Stimulated activated naive CD8-positive, alpha-beta T cell treated with anti-CD3 and anti-CD28 coated beads, Interleukin-15, Interleukin-2, amounts not matched to agents 100 U/mL and 50 U/mL, for 24 hours (primary cell): ENCODE results near the gene HAL.
"Not testable (repeated sequence)": the region's sequence is repeated elsewhere in the genome, so short reads cannot be mapped to it uniquely, and the experiment has no call there.

Experiments
- ATAC-seq: fragments of 150-1000 bp; cut with Tn5 transposase; one replicate; pipeline ENCODE4 v1.10.0; 2021
- DNase-seq: peaks from one replicate; pipeline ENCODE4 v3.0.0; 2021

HAL gene

GRCh38 chr12:95975491-95975890 is 20.7 kb downstream of the HAL start:
- DNase-seq (no peak), ATAC-seq (no peak)

GRCh38 chr12:95974358-95974757 is 21.8 kb downstream of the HAL start:
- no peak for DNase-seq
- no peak for ATAC-seq

GRCh38 chr12:95972832-95973456 is 23.2 kb downstream of the HAL start:
- no peak for DNase-seq
- ATAC-seq, result no peak

GRCh38 chr12:95970905-95971304 is 25.2 kb downstream of the HAL start:
- no peak for DNase-seq
- ATAC-seq, result no peak

- DNase-seq, ATAC-seq: not testable (repeated sequence)
Measured at GRCh38 chr12:95969116-95969515, 27.0 kb downstream of the HAL start.

GRCh38 chr12:95967301-95967700 is 28.8 kb downstream of the HAL start:
- DNase-seq (no peak), ATAC-seq (no peak)

GRCh38 chr12:95966287-95966870 is 29.8 kb downstream of the HAL start:
- no peak for DNase-seq
- ATAC-seq, result no peak

GRCh38 chr12:95963096-95963495 is 33.0 kb downstream of the HAL start:
- DNase-seq (no peak), ATAC-seq (no peak)

- no peak for ATAC-seq
- no peak for DNase-seq
Measured at GRCh38 chr12:95962222-95962621, 33.9 kb downstream of the HAL start.

- DNase-seq (no peak), ATAC-seq (no peak)
Measured at GRCh38 chr12:95960241-95960640, 35.9 kb downstream of the HAL start.

GRCh38 chr12:95959107-95959506 is 37.0 kb downstream of the HAL start:
- no peak for ATAC-seq
- DNase-seq, result no peak

- DNase-seq (no peak), ATAC-seq (no peak)
Measured at GRCh38 chr12:95956557-95957145, 39.5 kb downstream of the HAL start.

GRCh38 chr12:95955549-95956159 is 40.5 kb downstream of the HAL start:
- no peak for ATAC-seq

GRCh38 chr12:95953000-95953399 is 43.1 kb downstream of the HAL start:
- ATAC-seq, result no peak

More at GRCh38 chr12:95955549-95956159, 40.5 kb downstream of the HAL start:
- DNase-seq, result no peak

GRCh38 chr12:95951515-95951914 is 44.6 kb downstream of the HAL start:
- ATAC-seq (no peak), DNase-seq (no peak)

More at GRCh38 chr12:95953000-95953399, 43.1 kb downstream of the HAL start:
- no peak for DNase-seq

GRCh38 chr12:95949477-95950206 is 46.5 kb downstream of the HAL start:
- no peak for ATAC-seq
- no peak for DNase-seq

GRCh38 chr12:95944108-95944704 is 51.9 kb downstream of the HAL start:
- DNase-seq (no peak), ATAC-seq (no peak)

GRCh38 chr12:95943330-95943842 is 52.8 kb downstream of the HAL start, which contains the start of gene AMDHD1:
Gene AMDHD1, plus strand, starts transcription at chr12:95943331. Its CDS starts 68 bp downstream, at chr12:95943399.
- ATAC-seq (peak; percentile 67), DNase-seq (peak; percentile 69)

GRCh38 chr12:95942524-95943329 is 53.4 kb downstream of the HAL start, which contains the start of gene CCDC38:
Gene CCDC38, minus strand, starts transcription at chr12:95942614. Its CDS starts 6,105 bp downstream, at chr12:95936509.
- peak; percentile 99 for ATAC-seq

GRCh38 chr12:95942101-95942523 is 54.0 kb downstream of the HAL start:
- ATAC-seq, result no peak
- DNase-seq, result no peak

More at GRCh38 chr12:95942524-95943329, 53.4 kb downstream of the HAL start, which contains the start of gene CCDC38:
- DNase-seq, result peak; percentile 85

- DNase-seq, result no peak
- ATAC-seq, result no peak
Measured at GRCh38 chr12:95940514-95940913, 55.6 kb downstream of the HAL start.
